Mesothelial cell of epicardium (in vitro differentiated cells): ENCODE measurements around the gene RAB13. TPM values are rescaled to one million over a fixed set of nuclear protein-coding genes. Genes with fewer than 3 reads are reported as not detected.

Source experiments
- DNase-seq, 2 experiments: peaks; one replicate each; pipeline ENCODE4 v3.0.0; 2021; ENCODE audit warnings: low spot score in 2 of 2; ENCODE audit not compliant: unreplicated experiment in 2 of 2
- H3K27ac Mint-ChIP-seq: 2 replicates; pipeline ENCODE4 v1.8.0; 2021; ENCODE audit warnings: mixed read lengths
- H3K27me3 Mint-ChIP-seq: 2 replicates; pipeline ENCODE4 v1.8.0; 2021; ENCODE audit warnings: low read depth, mixed read lengths
- H3K36me3 Mint-ChIP-seq: 2 replicates; pipeline ENCODE4 v1.8.0; 2021; ENCODE audit warnings: mixed read lengths
- H3K4me1 Mint-ChIP-seq: 2 replicates; pipeline ENCODE4 v1.8.0; 2021; ENCODE audit warnings: mixed read lengths
- H3K4me3 Mint-ChIP-seq: 2 replicates; pipeline ENCODE4 v1.8.0; 2021; ENCODE audit warnings: mild to moderate bottlenecking, moderate library complexity, mixed read lengths
- H3K9me3 Mint-ChIP-seq: 2 replicates; pipeline ENCODE4 v1.8.0; 2021; ENCODE audit warnings: mixed read lengths
- CTCF ChIP-seq: fragments of 200-600 bp; sonication (generic); IDR thresholded peaks from one replicate; pipeline ENCODE4 v1.5.0; 2021; ENCODE audit warnings: antibody characterized with exemption; ENCODE audit not compliant: unreplicated experiment
- total RNA-seq: library from RNA; stranded (reverse); gene quantifications from 3 replicates; pipeline ENCODE4 v1.2.1, GENCODE V29; 2021

RAB13 gene
- total RNA-seq, 1 donor from 2014 or later = 92.0 TPM

GRCh38 chr1:153946622-153947241, 39.4 kb downstream of the RAB13 start, which contains the start of gene DENND4B:
DENND4B (minus strand) TSS chr1:153946718; CDS start chr1:153944374, 2,344 bp downstream.
- no peaks in the 10 kb centered on the region for H3K9me3 Mint-ChIP-seq
- peak within 1 kb of the TSS; percentile 78 for H3K4me3 Mint-ChIP-seq
- peak; percentile 55 to 79 for DNase-seq
- H3K36me3 Mint-ChIP-seq = peaks cover 8% of the 10 kb centered on the region
- peak; percentile 90 for TF ChIP-seq CTCF
- no peaks in the 10 kb centered on the region for H3K27me3 Mint-ChIP-seq
- H3K4me1 Mint-ChIP-seq = peaks cover 13% of the 10 kb centered on the region
- peak within 1 kb of the TSS; percentile 39 for H3K27ac Mint-ChIP-seq

DNA sequence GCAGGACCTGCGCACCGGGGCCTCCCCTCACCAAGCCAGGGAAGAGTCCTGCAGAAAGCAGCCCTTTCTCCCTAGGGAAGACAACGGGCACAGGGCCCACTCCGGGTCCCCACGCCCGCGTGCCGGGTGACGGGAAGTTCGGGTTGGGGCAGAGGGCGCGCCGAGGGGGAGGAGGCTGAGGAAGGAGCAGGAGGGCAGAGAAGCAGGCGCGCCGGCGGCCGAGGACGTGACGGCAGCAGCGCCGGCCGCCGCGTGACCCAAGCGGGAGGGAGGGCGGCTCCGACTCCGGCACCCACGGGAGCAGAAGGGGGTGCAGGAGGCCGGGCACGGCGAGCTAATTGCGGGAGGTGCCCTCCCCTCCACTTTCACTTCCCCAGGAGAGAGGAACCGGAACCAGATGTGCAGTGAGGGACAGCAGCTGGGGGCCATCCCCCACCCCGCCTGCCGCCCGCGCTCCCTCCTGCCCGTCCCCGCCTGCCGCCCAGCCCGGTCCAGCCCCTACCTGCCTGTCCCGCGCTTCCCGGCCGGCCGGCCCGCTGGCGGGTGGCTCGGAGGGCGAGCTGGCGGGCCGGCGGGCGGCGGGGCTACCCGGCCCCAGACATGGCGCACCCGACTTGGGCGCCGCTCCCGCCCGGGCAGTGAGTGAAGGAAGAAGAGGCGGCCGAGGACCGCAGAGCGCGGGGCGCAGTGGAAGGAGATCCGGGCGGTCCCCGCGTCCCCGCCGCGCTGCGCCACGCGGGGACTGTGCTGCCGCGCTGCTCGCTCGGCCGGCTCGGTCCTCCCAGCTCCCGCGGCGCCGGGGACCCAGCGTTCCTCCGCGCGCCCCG, 40.1 kb downstream of the RAB13 start:
- Mint-ChIP-seq H3K4me1 (peaks cover 13% of the 10 kb centered on the region), H3K4me3 (peak overlapping the region; percentile 78), H3K27me3 (no peaks in the 10 kb centered on the region), H3K9me3 (no peaks in the 10 kb centered on the region), H3K27ac (peak overlapping the region; percentile 39), H3K36me3 (peaks cover 8% of the 10 kb centered on the region)
- TF ChIP-seq CTCF = no peak
- DNase-seq = peak in 1 of 2 experiments; percentile 66

- TF ChIP-seq CTCF = no peak
- Mint-ChIP-seq H3K4me1 (peaks cover 13% of the 10 kb centered on the region), H3K4me3 (peak overlapping the region; percentile 78)
Measured at GRCh38 chr1:153945131-153945794, 40.9 kb downstream of the RAB13 start.

GRCh38 chr1:153944827-153945117, 41.4 kb downstream of the RAB13 start:
- no peaks in the 10 kb centered on the region for H3K27me3 Mint-ChIP-seq
- H3K9me3 Mint-ChIP-seq = no peaks in the 10 kb centered on the region
- no peak for TF ChIP-seq CTCF
- no peak for DNase-seq
- H3K36me3 Mint-ChIP-seq = peaks cover 7% of the 10 kb centered on the region
- H3K4me3 Mint-ChIP-seq = peak overlapping the region; percentile 78
- H3K4me1 Mint-ChIP-seq = peaks cover 13% of the 10 kb centered on the region
- H3K27ac Mint-ChIP-seq = no peak overlapping the region

More at GRCh38 chr1:153945131-153945794, 40.9 kb downstream of the RAB13 start:
- peaks cover 5% of the 10 kb centered on the region for H3K36me3 Mint-ChIP-seq
- no peak for DNase-seq
- no peaks in the 10 kb centered on the region for H3K9me3 Mint-ChIP-seq
- H3K27ac Mint-ChIP-seq = peak overlapping the region; percentile 39
- H3K27me3 Mint-ChIP-seq = no peaks in the 10 kb centered on the region

DNA sequence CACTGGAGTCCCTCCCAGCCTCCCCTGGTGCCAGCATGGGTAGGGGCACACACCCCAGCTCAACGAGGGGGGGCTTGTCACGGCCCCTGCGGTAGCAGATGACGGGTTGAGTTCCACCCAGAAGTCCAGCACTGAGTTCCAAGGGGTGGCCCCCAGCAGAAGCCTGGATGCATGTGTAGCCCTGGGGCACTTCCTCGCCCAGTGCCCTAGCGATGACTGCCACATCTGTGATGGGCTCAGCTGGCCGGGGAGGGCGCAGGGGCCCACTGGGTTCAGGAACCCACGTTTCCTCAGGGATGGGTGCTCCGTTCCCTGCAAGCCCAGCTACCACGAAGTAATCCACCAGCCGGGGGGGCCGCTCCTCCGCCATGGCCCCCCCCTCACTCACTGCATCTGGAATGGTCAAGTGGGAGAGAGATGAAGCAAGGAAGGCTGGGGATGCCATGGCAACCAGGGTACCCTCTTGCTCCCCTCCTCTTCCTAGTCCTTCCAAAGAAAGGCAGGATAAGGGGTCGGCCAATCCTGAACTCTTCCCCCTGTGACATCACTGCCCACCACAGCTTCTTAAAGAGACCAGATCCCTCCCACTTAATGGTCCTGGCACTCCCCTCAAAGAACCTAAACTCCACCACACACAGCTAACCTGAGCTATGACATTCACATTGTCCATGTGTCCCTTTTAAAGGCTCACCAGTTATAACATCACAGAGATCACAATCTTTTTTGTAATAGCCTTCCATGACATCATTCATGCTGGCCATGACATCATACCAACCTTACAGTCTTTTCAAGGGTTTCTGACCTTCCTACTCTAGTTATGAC, 41.9 kb downstream of the RAB13 start:
- H3K9me3 Mint-ChIP-seq = no peaks in the 10 kb centered on the region
- H3K27me3 Mint-ChIP-seq = no peaks in the 10 kb centered on the region
- no peak for TF ChIP-seq CTCF
- DNase-seq = no peak
- H3K27ac Mint-ChIP-seq = no peak overlapping the region
- peak overlapping the region; percentile 78 for H3K4me3 Mint-ChIP-seq
- peaks cover 13% of the 10 kb centered on the region for H3K4me1 Mint-ChIP-seq
- peaks cover 7% of the 10 kb centered on the region for H3K36me3 Mint-ChIP-seq
